ENCODE data around the gene JAM3. TPM values are rescaled to one million over a fixed set of nuclear protein-coding genes. Genes with fewer than 3 reads are reported as not detected.
A peak's percentile ranks its signal among the peaks of the same experiment; 100 is the strongest.

Gene JAM3
- total RNA-seq, 2 donors from 2014 or later: 9.6 to 13.2 TPM

DNA sequence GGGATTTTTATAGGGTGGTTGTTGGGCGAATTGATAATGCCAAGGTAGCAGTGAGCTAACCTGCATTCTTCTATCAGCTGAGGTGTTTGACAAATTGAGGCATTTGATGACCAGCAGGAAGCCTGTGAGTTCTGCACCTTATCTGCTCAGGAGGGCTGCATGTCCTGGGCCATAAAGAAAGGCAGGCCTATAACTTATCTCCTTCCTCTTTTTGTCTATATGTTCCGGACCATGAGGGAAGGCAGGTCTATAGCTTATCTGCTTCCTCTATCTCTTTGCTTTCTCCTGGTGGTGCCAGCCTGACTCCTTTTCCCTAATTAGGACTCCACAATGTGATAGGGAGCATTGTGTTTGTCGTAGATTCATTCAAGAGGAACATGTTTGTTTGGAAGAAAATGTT is 8.6 kb upstream of the JAM3 start:
- DNase-seq: no peak
- TF ChIP-seq, protein P1, sequence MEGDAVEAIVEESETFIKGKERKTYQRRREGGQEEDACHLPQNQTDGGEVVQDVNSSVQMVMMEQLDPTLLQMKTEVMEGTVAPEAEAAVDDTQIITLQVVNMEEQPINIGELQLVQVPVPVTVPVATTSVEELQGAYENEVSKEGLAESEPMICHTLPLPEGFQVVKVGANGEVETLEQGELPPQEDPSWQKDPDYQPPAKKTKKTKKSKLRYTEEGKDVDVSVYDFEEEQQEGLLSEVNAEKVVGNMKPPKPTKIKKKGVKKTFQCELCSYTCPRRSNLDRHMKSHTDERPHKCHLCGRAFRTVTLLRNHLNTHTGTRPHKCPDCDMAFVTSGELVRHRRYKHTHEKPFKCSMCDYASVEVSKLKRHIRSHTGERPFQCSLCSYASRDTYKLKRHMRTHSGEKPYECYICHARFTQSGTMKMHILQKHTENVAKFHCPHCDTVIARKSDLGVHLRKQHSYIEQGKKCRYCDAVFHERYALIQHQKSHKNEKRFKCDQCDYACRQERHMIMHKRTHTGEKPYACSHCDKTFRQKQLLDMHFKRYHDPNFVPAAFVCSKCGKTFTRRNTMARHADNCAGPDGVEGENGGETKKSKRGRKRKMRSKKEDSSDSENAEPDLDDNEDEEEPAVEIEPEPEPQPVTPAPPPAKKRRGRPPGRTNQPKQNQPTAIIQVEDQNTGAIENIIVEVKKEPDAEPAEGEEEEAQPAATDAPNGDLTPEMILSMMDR (IDR thresholded peaks at IDR 0.05): no peak
- no peak for TF ChIP-seq POLR2A (IDR thresholded peaks at IDR 0.05)
- intact Hi-C loops (cut with DNase I): no loop called here

DNA sequence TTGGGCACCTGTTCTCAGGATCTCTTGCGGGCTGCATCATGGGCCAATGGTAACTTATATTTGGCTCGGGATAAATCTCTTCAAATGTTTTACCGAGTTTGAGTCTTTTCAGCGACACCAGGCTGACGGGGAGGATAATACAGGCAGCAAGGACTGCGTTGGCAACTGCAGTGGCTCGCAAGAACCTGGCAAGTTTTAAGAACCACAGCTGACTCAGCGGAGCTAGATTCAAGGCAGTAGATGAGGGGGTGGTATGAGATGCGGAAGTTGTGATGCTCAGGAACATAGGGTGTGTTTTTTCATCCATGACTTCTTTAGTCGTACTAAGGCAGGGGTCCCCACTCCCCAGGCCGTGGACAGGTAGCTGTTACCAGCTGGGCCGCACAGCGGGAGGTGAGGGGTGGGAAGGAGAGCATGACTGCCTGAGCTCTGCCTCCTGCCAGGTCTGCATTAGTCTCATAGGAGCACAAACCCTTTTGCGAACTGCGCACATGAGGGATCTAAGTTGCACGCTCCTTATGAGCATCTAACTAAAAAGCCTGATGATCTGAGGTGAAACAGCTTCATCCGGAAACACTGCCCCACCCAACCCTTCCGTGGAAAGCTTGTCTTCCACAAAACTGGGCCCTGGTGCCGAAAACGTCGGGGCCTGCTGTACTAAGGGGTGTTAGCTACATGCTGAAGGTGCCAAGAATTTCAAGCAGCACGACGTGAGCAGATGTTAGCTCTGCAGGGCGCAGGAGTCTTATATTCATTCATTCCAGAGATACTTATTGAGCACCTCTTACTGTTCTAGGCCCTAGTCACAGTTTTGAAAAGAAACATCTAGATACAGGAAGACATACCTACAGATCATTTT is 6.4 kb upstream of the JAM3 start:
- 73 to 75% methylated on average over 17 to 24 of the region's 24 CpGs for WGBS, 2 donors
- intact Hi-C loops (cut with DNase I): no loop called here
- no peaks in the 10 kb centered on the region for H3K4me1 ChIP-seq

More for the DNA sequence above, 8.6 kb upstream of the JAM3 start:
- Histone ChIP-seq H3K36me3 (replicated peaks in 1 of 2; ENCODE audit: insufficient read depth in 1 of 2, low read depth in 2 of 2) (no peaks in the 10 kb centered on the region), H3K27ac (no peak overlapping the region), H3K9me3 (no peaks in the 10 kb centered on the region), H3K4me3 (no peak overlapping the region), H3K27me3 (no peaks in the 10 kb centered on the region), H3K4me1 (no peaks in the 10 kb centered on the region)
- 44 to 65% methylated on average over 3 of the region's 3 CpGs for WGBS, 2 donors
- no peak for ATAC-seq

DNA sequence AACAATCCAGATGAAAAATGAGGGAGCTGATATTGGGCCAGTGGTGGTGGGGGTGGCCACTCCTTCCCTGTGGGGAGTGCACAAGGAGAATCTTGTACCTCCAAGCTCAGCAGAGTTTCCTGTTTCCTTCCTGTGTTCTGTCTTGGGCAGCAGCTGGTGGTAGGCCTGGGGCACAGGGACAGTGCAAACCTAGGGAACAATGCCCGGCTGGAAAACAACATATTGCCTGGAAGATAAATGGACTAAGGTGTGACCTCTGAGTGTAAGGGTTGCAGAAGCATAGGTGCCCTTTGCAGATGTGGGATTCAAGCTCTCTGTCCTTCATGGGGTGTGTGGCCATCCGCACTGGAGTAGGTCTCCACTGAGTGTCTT is 5.8 kb upstream of the JAM3 start:
- WGBS, 2 donors: 81 to 84% methylated on average over 2 of the region's 2 CpGs
- Histone ChIP-seq H3K9me3 (no peaks in the 10 kb centered on the region), H3K36me3 (replicated peaks in 1 of 2; ENCODE audit: insufficient read depth in 1 of 2, low read depth in 2 of 2) (no peaks in the 10 kb centered on the region), H3K27me3 (no peaks in the 10 kb centered on the region), H3K4me1 (no peaks in the 10 kb centered on the region), H3K27ac (no peak overlapping the region), H3K4me3 (no peak overlapping the region)
- TF ChIP-seq POLR2A (IDR thresholded peaks at IDR 0.05): no peak
- TF ChIP-seq, protein P1 (IDR thresholded peaks at IDR 0.05): no peak
- DNase-seq (no peak), ATAC-seq (peak; percentile 18)
- intact Hi-C loops (cut with DNase I): no loop called here

More for the DNA sequence above, 6.4 kb upstream of the JAM3 start:
- TF ChIP-seq, protein P1 (IDR thresholded peaks at IDR 0.05): no peak
- TF ChIP-seq POLR2A (IDR thresholded peaks at IDR 0.05): no peak
- Histone ChIP-seq H3K9me3 (no peaks in the 10 kb centered on the region), H3K4me3 (no peak overlapping the region), H3K36me3 (replicated peaks in 1 of 2; ENCODE audit: insufficient read depth in 1 of 2, low read depth in 2 of 2) (no peaks in the 10 kb centered on the region), H3K27ac (no peak overlapping the region), H3K27me3 (no peaks in the 10 kb centered on the region)
- ATAC-seq: no peak
- DNase-seq: no peak

DNA sequence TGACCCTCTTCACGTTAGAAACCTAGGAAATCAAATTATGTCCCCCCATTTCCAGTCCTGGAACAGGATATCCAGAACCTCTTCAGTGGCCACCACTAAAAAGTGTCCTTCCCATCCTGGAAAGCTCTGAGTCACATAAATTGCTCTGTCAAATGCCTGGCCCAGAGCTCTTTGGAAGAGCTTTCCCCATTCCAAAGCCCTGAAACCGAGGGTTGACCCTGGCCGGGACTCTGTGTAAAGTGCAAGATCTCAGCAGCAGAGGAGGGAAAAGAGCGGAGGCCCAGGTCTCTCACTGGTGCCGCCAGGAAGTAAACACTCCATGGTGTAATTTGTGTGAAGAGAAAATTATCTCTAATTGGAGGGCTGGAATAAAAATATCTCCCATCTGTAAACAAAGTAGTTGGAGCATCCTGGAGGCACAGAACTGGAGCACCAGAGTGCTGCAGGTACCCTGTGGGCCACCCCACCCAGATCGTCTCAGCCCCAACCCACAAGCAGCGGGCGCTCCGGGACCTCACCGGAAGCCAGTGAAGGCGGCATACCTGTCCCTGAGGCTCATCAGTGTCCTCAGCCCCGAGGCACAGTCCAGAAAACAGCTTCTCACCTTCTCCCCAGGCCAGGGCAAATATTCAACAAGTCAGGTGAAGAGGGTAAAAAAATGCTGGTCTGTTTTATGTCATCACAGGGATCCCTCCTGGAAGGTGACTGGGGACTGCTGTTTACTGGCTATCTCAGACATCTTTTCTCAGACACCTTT is 4.7 kb upstream of the JAM3 start:
- no peaks in the 10 kb centered on the region for H3K36me3 ChIP-seq (replicated peaks in 1 of 2; ENCODE audit: insufficient read depth in 1 of 2, low read depth in 2 of 2)
- intact Hi-C loops (cut with DNase I): no loop called here
- no peak overlapping the region for H3K27ac ChIP-seq
- H3K4me1 ChIP-seq: peaks cover 4% of the 10 kb centered on the region
- WGBS, 2 donors: 61 to 71% methylated on average over 12 of the region's 12 CpGs
- no peak for TF ChIP-seq POLR2A (IDR thresholded peaks at IDR 0.05)
- TF ChIP-seq, protein P1 (IDR thresholded peaks at IDR 0.05): no peak
- no peak overlapping the region for H3K4me3 ChIP-seq
- DNase-seq (no peak), ATAC-seq (peak; percentile 24)
- H3K9me3 ChIP-seq: no peaks in the 10 kb centered on the region
- no peaks in the 10 kb centered on the region for H3K27me3 ChIP-seq
